ENCODE results near the gene PLEKHM2. TPM values are rescaled to one million over a fixed set of nuclear protein-coding genes. Genes with fewer than 3 reads are reported as not detected.
A peak's percentile ranks its signal among the peaks of the same experiment; 100 is the strongest.

PLEKHM2 gene
- polyA plus RNA-seq, 1 donor from 2014 or later, result 40.1 TPM

DNA sequence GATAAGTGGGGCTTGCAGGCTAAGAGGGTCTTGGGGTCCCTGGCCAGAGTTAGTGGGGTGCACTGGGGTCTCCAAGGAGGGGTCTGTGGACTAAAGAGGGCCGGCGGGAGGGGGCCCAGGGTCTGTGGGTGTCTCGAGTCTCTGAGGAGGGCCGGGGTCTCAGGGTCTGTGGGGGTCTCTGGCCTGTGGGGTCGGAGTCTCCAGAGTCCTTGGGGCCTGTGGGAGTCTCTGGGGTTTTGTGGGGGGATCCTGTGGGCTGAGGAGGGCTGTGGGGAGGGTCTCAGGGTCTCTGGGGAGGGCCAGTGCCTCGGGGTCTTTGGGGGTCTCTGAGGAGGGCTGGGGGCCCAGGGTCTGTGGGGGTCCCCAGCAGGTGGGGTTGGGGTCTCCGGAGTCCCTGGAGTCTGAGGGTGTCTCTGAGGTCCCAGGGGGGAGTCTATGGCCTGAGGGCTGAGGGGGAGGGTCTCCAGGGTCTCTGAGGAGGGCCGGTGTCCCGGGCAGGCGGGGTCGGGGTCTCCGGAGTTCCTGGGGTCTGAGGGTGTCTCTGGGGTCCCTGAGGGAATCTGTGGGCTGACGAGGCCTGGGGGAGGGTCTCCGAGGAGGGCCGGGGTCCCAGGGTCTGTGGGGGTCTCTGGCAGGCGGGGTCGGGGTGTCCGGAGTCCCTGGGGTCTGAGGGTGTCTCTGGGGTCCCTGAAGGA lies 628 bp upstream of the PLEKHM2 start:
- Histone ChIP-seq H3F3A (ENCODE audit: insufficient read depth, low read length, poor library complexity, severe bottlenecking) (no peaks in the 10 kb centered on the region), H3K4me2 (ENCODE audit: low read length) (peak overlapping the region; percentile 70), H3K9ac (ENCODE audit: low read length) (peak overlapping the region; percentile 97), H3K27me3 (ENCODE audit: insufficient read depth, low read depth, low read length) (no peaks in the 10 kb centered on the region), H4K20me1 (ENCODE audit: insufficient read depth) (no peaks in the 10 kb centered on the region), H3K27ac (ENCODE audit: low read length) (peak overlapping the region; percentile 89), H3K9me2 (ENCODE audit: insufficient read depth, low read length) (no peaks in the 10 kb centered on the region), H3K4me3 (ENCODE audit: low read length) (peak overlapping the region; percentile 76), H2AFZ (ENCODE audit: low read depth, low read length) (peak overlapping the region; percentile 93), H3K9me3 (ENCODE audit: low read length) (no peaks in the 10 kb centered on the region), H3K36me3 (ENCODE audit: insufficient read depth, low read length) (no peaks in the 10 kb centered on the region), H3K79me2 (replicated peaks; ENCODE audit: insufficient read depth, low read length) (peaks cover 33% of the 10 kb centered on the region)
- TF ChIP-seq TAF1 (IDR thresholded peaks at IDR 0.05; ENCODE audit: low read depth), result no peak

DNA sequence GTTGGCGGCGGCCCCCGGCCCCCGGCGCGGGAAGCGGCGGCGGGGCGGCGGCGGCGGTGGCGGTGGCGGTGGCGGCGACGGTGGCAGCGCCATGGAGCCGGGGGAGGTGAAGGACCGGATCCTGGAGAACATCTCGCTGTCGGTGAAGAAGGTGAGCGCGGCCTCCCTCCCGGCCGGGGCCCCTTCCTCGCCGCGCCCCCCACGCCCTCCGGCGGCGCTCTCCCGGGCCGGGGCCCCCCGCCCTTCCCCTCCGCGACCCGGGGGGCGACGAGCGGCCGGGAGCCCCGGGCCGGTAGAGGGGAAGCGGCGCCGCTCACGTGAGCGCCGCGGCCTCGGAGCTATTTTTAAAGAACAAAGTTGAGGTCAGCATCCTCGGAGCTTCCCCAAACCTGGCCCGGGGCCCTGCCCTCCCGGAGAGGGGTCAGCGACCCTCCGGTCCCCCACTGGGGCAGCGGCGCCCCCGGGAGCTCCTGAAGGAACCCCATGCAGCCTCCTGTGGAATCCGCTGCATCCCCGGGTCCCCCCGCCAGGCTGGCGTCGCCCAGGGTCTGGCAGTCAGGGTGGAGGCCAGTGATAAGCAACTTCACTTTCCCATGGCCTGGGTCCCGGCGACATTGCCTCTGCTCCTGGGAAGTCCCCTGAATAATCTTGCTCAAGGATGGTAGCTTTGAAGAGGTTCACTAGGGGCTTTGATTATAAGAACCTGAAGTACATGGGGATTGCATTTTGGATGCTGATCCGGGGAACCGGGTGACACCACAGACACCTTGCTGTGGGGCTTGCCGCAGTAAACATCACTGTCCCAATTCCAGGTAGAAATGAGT lies 560 bp downstream of the PLEKHM2 start:
- Histone ChIP-seq H2AFZ (ENCODE audit: low read depth, low read length) (peak overlapping the region; percentile 51), H3K27me3 (ENCODE audit: insufficient read depth, low read depth, low read length) (no peaks in the 10 kb centered on the region), H3K79me2 (replicated peaks; ENCODE audit: insufficient read depth, low read length) (peaks cover 37% of the 10 kb centered on the region), H3K4me2 (ENCODE audit: low read length) (peak overlapping the region; percentile 62), H4K20me1 (ENCODE audit: insufficient read depth) (no peaks in the 10 kb centered on the region), H3K9ac (ENCODE audit: low read length) (peak overlapping the region; percentile 82), H3K36me3 (ENCODE audit: insufficient read depth, low read length) (no peaks in the 10 kb centered on the region), H3K4me3 (ENCODE audit: low read length) (peak overlapping the region; percentile 94), H3F3A (ENCODE audit: insufficient read depth, low read length, poor library complexity, severe bottlenecking) (no peaks in the 10 kb centered on the region), H3K27ac (ENCODE audit: low read length) (peak overlapping the region; percentile 56), H3K9me2 (ENCODE audit: insufficient read depth, low read length) (no peaks in the 10 kb centered on the region), H3K9me3 (ENCODE audit: low read length) (no peaks in the 10 kb centered on the region)
- TF ChIP-seq POLR2AphosphoS5 (IDR thresholded peaks at IDR 0.05) (no peak), EZH2 (IDR thresholded peaks at IDR 0.05; ENCODE audit: borderline replicate concordance, insufficient read depth, low read length, poor library complexity, severe bottlenecking) (no peak), SMC3 (conservative IDR thresholded peaks at IDR 0.05; ENCODE audit: poor library complexity) (no peak), RAD21 (conservative IDR thresholded peaks at IDR 0.05) (no peak), MXI1 (conservative IDR thresholded peaks at IDR 0.05; ENCODE audit: poor library complexity, severe bottlenecking) (peak; percentile 22)
- TF ChIP-seq, protein P1, sequence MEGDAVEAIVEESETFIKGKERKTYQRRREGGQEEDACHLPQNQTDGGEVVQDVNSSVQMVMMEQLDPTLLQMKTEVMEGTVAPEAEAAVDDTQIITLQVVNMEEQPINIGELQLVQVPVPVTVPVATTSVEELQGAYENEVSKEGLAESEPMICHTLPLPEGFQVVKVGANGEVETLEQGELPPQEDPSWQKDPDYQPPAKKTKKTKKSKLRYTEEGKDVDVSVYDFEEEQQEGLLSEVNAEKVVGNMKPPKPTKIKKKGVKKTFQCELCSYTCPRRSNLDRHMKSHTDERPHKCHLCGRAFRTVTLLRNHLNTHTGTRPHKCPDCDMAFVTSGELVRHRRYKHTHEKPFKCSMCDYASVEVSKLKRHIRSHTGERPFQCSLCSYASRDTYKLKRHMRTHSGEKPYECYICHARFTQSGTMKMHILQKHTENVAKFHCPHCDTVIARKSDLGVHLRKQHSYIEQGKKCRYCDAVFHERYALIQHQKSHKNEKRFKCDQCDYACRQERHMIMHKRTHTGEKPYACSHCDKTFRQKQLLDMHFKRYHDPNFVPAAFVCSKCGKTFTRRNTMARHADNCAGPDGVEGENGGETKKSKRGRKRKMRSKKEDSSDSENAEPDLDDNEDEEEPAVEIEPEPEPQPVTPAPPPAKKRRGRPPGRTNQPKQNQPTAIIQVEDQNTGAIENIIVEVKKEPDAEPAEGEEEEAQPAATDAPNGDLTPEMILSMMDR (IDR thresholded peaks at IDR 0.05; ENCODE audit: poor library complexity, severe bottlenecking), result peak; percentile 34

DNA sequence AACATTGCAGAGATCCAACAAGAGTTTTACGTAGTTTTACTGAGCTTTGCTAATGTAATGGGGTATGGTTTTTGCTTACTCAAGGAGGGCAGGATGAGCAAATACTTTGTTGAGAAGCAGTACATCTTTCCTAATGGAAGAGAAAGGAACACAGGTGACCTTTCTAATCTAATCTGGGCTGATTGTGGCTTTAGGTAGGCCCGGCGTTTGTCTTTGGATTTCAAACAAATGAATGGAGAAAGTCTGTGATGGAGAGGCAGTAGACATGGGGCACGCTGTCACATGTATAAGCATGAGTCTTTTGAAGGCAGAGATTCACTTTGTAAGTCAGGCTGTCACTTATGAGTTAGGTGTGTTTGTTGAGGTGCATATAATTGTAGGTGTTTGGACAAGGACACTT lies 1.7 kb downstream of the PLEKHM2 start:
- Histone ChIP-seq H3K27ac (ENCODE audit: low read length) (no peak overlapping the region), H3F3A (ENCODE audit: insufficient read depth, low read length, poor library complexity, severe bottlenecking) (no peaks in the 10 kb centered on the region), H3K9me2 (ENCODE audit: insufficient read depth, low read length) (no peaks in the 10 kb centered on the region), H3K9ac (ENCODE audit: low read length) (peak overlapping the region; percentile 82), H4K20me1 (ENCODE audit: insufficient read depth) (no peaks in the 10 kb centered on the region), H2AFZ (ENCODE audit: low read depth, low read length) (no peak overlapping the region), H3K79me2 (replicated peaks; ENCODE audit: insufficient read depth, low read length) (peaks cover 44% of the 10 kb centered on the region), H3K9me3 (ENCODE audit: low read length) (no peaks in the 10 kb centered on the region), H3K27me3 (ENCODE audit: insufficient read depth, low read depth, low read length) (no peaks in the 10 kb centered on the region), H3K36me3 (ENCODE audit: insufficient read depth, low read length) (no peaks in the 10 kb centered on the region), H3K4me2 (ENCODE audit: low read length) (peak overlapping the region; percentile 62), H3K4me3 (ENCODE audit: low read length) (peak overlapping the region; percentile 94)
- TF ChIP-seq SMC3 (conservative IDR thresholded peaks at IDR 0.05; ENCODE audit: poor library complexity) (no peak), POLR2AphosphoS5 (IDR thresholded peaks at IDR 0.05) (no peak), EP300 (conservative IDR thresholded peaks at IDR 0.05; ENCODE audit: poor library complexity, severe bottlenecking) (no peak), EZH2 (IDR thresholded peaks at IDR 0.05; ENCODE audit: borderline replicate concordance, insufficient read depth, low read length, poor library complexity, severe bottlenecking) (no peak), RAD21 (conservative IDR thresholded peaks at IDR 0.05) (no peak), REST (IDR thresholded peaks at IDR 0.05; ENCODE audit: borderline replicate concordance) (no peak), TAF1 (IDR thresholded peaks at IDR 0.05; ENCODE audit: low read depth) (no peak), MXI1 (conservative IDR thresholded peaks at IDR 0.05; ENCODE audit: poor library complexity, severe bottlenecking) (no peak)
- TF ChIP-seq, protein P1 (IDR thresholded peaks at IDR 0.05; ENCODE audit: poor library complexity, severe bottlenecking), result no peak
